GM13976 (cell line): ENCODE data around the gene LAMA4.

Experiments
- DNase-seq: peaks from one replicate; pipeline ENCODE4 v3.0.0; 2012; ENCODE audit warnings: low spot score
- in situ Hi-C: fragments of 300-500 bp; cut with MboI; formaldehyde crosslinking; loops from one replicate; pipeline ENCODE4 v1.12.0; 2022; ENCODE audit warnings: low sequenced_read_pairs, mixed read lengths, inconsistent platforms; ENCODE audit not compliant: unreplicated experiment
- TF ChIP-seq, protein P1 (sequence below): IDR thresholded peaks from 2 replicates; pipeline ENCODE4 v1.5.1; 2012; ENCODE audit warnings: borderline replicate concordance, mild to moderate bottlenecking; ENCODE audit not compliant: insufficient read depth; ENCODE audit errors: extremely low read depth, missing control alignments, control extremely low read depth

The LAMA4 gene

DNA sequence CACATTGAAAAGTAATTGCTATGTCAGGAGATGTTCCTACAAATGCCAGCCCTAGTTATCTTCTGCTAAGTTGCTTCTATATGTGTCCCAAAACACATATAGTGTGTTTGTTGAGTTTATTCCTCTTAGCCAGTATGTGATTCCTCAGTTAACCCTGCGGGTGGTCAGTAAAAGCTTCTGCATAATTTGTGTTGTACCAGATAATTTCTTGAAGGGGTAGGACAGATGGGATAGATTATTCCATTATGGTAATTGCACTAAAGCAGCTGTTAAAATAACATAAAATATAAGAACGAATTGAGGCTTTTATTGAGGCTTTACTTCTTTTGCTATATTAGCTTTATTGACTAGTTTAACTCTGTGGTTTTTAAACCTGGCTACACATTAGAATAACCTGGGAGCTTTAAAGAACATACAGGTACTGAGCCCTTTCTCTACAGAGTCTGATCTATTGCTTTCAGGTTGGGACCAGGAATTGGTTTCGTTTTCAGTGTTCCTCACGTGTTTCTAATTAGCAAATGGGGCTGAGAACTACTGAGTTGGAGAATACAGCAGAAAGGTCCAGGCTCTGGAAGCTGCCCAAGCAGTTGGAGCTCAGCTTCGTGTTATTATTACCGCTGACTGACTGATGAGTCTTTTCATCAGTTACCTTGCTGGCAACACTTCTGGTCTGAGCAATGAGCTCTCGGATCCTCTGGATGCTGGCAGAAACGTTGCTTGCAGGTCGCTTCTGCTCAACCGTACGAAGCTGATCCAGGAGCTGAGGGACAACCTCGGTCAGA, 110.0 kb downstream of the LAMA4 start:
- TF ChIP-seq, protein P1, sequence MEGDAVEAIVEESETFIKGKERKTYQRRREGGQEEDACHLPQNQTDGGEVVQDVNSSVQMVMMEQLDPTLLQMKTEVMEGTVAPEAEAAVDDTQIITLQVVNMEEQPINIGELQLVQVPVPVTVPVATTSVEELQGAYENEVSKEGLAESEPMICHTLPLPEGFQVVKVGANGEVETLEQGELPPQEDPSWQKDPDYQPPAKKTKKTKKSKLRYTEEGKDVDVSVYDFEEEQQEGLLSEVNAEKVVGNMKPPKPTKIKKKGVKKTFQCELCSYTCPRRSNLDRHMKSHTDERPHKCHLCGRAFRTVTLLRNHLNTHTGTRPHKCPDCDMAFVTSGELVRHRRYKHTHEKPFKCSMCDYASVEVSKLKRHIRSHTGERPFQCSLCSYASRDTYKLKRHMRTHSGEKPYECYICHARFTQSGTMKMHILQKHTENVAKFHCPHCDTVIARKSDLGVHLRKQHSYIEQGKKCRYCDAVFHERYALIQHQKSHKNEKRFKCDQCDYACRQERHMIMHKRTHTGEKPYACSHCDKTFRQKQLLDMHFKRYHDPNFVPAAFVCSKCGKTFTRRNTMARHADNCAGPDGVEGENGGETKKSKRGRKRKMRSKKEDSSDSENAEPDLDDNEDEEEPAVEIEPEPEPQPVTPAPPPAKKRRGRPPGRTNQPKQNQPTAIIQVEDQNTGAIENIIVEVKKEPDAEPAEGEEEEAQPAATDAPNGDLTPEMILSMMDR: no peak
- in situ Hi-C loops: no loop called here
- DNase-seq: no peak

DNA sequence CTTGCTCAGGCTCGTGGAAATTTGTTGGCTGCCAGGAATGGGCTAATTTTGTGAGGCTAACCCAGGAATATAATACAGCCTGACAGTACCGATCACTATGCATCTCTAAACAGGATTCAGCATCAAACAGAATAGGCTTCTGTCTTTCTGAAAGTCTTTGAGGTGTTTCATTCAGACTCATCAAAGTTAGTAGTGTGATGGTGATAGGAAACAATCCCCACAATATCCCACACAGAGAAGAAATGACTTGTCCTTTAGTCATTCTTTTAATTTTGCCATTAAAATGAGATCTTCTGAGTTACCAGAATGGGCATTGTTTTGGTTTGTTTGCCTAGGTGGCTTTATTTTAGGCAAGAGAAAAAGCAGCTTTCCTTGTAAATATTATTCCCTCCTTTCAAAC, 112.7 kb downstream of the LAMA4 start:
- in situ Hi-C loops: no loop called here
- TF ChIP-seq, protein P1: no peak
- DNase-seq: no peak

DNA sequence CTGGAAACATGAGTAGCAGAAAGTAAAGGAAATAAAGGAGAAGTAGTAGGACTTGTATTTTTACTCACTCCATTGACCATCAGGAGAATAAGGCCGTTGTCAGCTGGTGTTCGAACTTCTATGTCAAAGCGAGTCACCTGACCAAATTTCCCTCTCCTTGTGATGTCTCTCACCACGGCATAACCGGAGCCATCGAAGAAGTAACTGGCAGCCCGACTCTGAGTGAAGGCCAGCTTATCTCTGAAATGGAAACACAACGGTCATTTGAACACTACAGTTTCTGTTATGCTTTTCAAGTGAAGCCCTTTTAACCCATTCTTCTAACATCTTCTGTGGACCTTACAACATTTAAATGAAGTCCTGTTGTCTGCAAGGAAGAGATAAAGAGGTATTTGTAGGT, 115.3 kb downstream of the LAMA4 start:
- TF ChIP-seq, protein P1: no peak
- DNase-seq: no peak

DNA sequence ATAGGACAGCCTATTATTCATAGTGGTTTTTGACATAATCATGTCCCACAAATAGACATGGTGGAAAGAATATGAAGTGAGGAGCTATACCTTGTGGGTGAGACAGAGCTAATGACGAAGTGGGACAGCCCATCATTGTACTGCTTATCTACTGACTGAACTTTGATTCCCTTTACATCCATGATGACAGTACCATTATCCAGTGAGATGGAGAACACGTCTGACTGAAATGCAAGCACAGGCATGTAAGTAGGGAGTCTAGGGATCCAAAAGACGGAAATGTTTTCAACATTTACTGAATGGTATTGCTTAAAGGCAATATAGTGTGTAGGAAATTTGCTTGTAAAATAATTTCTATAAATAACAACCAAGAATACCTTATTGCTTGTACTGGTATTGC, 123.5 kb downstream of the LAMA4 start:
- in situ Hi-C loops: no loop called here
- DNase-seq: no peak
- TF ChIP-seq, protein P1: no peak

More for the DNA sequence above, 115.3 kb downstream of the LAMA4 start:
- in situ Hi-C loops: no loop called here

DNA sequence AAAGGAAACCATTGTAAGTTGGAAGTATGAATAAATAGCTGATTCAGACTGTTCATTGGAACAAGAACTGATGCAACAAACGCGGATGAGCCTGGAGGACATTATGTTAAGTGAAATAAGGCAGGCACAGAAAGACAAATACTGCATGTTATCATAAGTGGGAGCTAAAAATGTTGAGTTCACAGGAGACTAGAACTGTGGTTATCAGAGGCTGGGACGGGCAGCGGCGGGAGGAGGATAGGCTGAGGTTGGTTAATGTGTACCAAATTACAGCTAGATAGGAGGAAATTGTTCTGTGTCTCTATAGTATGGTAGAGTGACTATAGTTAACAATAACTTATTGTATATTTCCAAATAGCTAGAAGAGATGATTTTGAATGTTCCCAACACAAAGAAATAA, 126.2 kb downstream of the LAMA4 start:
- TF ChIP-seq, protein P1: no peak
- in situ Hi-C loops: no loop called here
- no peak for DNase-seq

DNA sequence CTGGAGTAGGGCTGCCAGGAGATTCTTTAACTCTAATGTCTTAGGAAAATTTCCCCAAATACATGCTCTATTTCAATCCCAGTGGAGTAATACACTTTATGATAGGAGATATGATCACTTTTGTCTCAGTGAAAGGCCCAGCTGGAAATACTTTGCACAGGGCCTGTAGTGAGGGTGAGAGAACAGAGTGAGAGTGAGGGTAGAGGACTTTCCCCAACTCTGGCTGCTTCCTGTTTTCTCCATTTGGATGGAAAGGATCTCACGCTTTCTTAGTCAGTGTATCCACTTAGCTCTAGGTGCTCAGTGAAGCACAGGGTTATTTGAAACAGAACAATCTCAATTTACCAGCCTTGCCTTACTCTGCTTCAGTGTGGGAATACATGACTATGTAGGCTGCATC, 130.4 kb downstream of the LAMA4 start:
- TF ChIP-seq, protein P1: no peak
- DNase-seq: no peak
- in situ Hi-C loops: no loop called here
